ENCODE data around the gene KCNJ13. TPM values are rescaled to one million over a fixed set of nuclear protein-coding genes. Genes with fewer than 3 reads are reported as not detected.

KCNJ13 gene
- total RNA-seq, 1 experiment from 2014 or later, result not detected

DNA sequence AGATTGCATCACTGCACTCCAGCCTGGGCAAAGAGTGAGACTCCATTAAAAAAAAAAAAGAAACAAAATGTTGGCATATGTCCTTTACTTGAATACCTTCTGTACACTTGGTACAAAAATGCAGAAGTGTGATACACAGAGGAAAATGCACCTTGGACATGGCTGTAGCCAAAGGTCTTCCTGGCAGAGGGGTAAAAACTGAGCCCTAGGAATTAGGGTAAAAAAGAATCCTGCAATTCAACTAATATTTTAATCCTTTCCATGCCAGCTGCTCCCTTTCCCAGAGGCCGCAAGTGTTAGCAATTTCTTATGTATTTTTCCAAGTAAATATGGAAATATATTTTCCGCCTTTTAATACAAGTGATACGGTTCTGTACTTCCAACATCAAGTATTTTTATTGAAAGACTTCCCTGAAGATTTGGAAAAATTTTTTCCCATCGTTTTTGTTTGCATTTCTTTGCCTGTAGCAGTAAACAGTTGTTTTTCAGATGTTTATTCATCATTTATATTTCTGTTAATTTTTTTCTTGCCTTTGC is 26.2 kb downstream of the KCNJ13 start:
- Histone ChIP-seq H3K27me3 (replicated peaks; ENCODE audit: insufficient read depth, low read depth, low read length, poor library complexity) (no peaks in the 10 kb centered on the region), H3K36me3 (ENCODE audit: insufficient read depth, low read length, poor library complexity, severe bottlenecking) (peaks cover 53% of the 10 kb centered on the region)
- BruUV-seq (replicated peaks), result no TSS peak

GRCh38 chr2:232749331-232749730 is 27.0 kb downstream of the KCNJ13 start:
- H3K4me3 ChIP-seq (ENCODE audit: low read depth, low read length, poor library complexity, severe bottlenecking), result no peak overlapping the region
- intact Hi-C loops (cut with micrococcal nuclease; ENCODE audit: unreplicated experiment), result no loop called here
- no peak for DNase-seq (ENCODE audit: low spot score)
- H3K9me3 ChIP-seq (ENCODE audit: low read depth, low read length, poor library complexity, severe bottlenecking), result no peaks in the 10 kb centered on the region
- ChIA-PET POLR2A (ENCODE audit: low non-redundant PET) (no interaction called here), CTCF (no interaction called here)
- no peak for TF ChIP-seq CTCF (conservative IDR thresholded peaks at IDR 0.05; ENCODE audit: low read depth, low read length)
- no peak for TF ChIP-seq EZH2 (IDR thresholded peaks at IDR 0.05; ENCODE audit: borderline replicate concordance, low read depth, low read length, poor library complexity, severe bottlenecking)
- no peaks in the 10 kb centered on the region for H3K4me1 ChIP-seq (ENCODE audit: insufficient read depth, low read length, poor library complexity, severe bottlenecking)
- no peaks in the 10 kb centered on the region for H3K27me3 ChIP-seq (replicated peaks; ENCODE audit: insufficient read depth, low read depth, low read length, poor library complexity)
- no TSS peak for BruUV-seq (replicated peaks)
- H3K36me3 ChIP-seq (ENCODE audit: insufficient read depth, low read length, poor library complexity, severe bottlenecking), result peaks cover 50% of the 10 kb centered on the region
- H3K27ac ChIP-seq (ENCODE audit: low read depth, low read length, poor library complexity, severe bottlenecking), result no peak overlapping the region

More for the DNA sequence above, 26.2 kb downstream of the KCNJ13 start:
- ChIA-PET CTCF (no interaction called here), POLR2A (ENCODE audit: low non-redundant PET) (interaction anchor here (0.6 kb wide), 1 partner anchor 200 kb away, joined by 3 read pairs; the partner anchor contains the start of gene TIGD1)
- H3K4me3 ChIP-seq (ENCODE audit: low read depth, low read length, poor library complexity, severe bottlenecking), result no peak overlapping the region
- TF ChIP-seq CTCF (conservative IDR thresholded peaks at IDR 0.05; ENCODE audit: low read depth, low read length), result no peak
- no peak for TF ChIP-seq EZH2 (IDR thresholded peaks at IDR 0.05; ENCODE audit: borderline replicate concordance, low read depth, low read length, poor library complexity, severe bottlenecking)
- intact Hi-C loops (cut with micrococcal nuclease; ENCODE audit: unreplicated experiment), result no loop called here
- no peaks in the 10 kb centered on the region for H3K9me3 ChIP-seq (ENCODE audit: low read depth, low read length, poor library complexity, severe bottlenecking)
- H3K4me1 ChIP-seq (ENCODE audit: insufficient read depth, low read length, poor library complexity, severe bottlenecking), result no peaks in the 10 kb centered on the region
- no peak for DNase-seq (ENCODE audit: low spot score)
- H3K27ac ChIP-seq (ENCODE audit: low read depth, low read length, poor library complexity, severe bottlenecking), result no peak overlapping the region

- CTCF ChIA-PET, result no interaction called here
- TF ChIP-seq EZH2 (IDR thresholded peaks at IDR 0.05; ENCODE audit: borderline replicate concordance, low read depth, low read length, poor library complexity, severe bottlenecking), result no peak
- no peak for TF ChIP-seq CTCF (conservative IDR thresholded peaks at IDR 0.05; ENCODE audit: low read depth, low read length)
- no peak overlapping the region for H3K27ac ChIP-seq (ENCODE audit: low read depth, low read length, poor library complexity, severe bottlenecking)
- H3K4me1 ChIP-seq (ENCODE audit: insufficient read depth, low read length, poor library complexity, severe bottlenecking), result no peaks in the 10 kb centered on the region
- H3K27me3 ChIP-seq (replicated peaks; ENCODE audit: insufficient read depth, low read depth, low read length, poor library complexity), result no peaks in the 10 kb centered on the region
- no peak for DNase-seq (ENCODE audit: low spot score)
- POLR2A ChIA-PET (ENCODE audit: low non-redundant PET), result no interaction called here
- H3K9me3 ChIP-seq (ENCODE audit: low read depth, low read length, poor library complexity, severe bottlenecking), result no peaks in the 10 kb centered on the region
- peaks cover 47% of the 10 kb centered on the region for H3K36me3 ChIP-seq (ENCODE audit: insufficient read depth, low read length, poor library complexity, severe bottlenecking)
- H3K4me3 ChIP-seq (ENCODE audit: low read depth, low read length, poor library complexity, severe bottlenecking), result no peak overlapping the region
- BruUV-seq (replicated peaks), result no TSS peak
- intact Hi-C loops (cut with micrococcal nuclease; ENCODE audit: unreplicated experiment), result no loop called here
These were observed 28.3 kb downstream of the KCNJ13 start for GRCh38 chr2:232748038-232748437.
